ENCODE results near the gene RAB12. TPM values are rescaled to one million over a fixed set of nuclear protein-coding genes. Genes with fewer than 3 reads are reported as not detected.
"Not testable (repeated sequence)": the region's sequence is repeated elsewhere in the genome, so short reads cannot be mapped to it uniquely, and the experiment has no call there.

The RAB12 gene
- total and polyA plus RNA-seq, 2 experiments from 2014 or later, result 9.8 to 83.9 TPM

DNA sequence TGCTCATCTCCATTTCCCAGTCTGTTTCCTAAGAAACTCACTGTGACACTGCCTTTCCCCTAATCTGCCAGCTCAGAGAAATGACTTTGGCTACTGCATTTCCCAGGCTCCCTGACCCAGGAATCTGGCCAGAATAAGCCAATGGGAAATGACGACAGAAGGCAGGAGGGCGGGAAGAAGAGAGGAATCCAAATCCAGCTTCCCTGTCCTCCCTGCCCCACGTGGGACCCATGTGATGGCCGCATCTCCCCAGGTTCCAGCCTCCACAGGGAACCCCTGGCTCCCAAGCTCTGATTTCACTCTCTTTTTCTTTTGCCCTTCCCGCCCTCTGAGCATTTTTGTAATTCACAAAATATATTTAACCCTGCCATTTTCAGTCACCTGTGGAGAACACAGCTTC lies 37.8 kb upstream of the RAB12 start:
- Histone ChIP-seq H3K4me1 (ENCODE audit: low read depth) (no peaks in the 10 kb centered on the region), H3K27me3 (no peaks in the 10 kb centered on the region), H3K9me3 (ENCODE audit: low read depth) (no peaks in the 10 kb centered on the region), H3K27ac (no peak overlapping the region), H3K36me3 (no peaks in the 10 kb centered on the region), H3K4me3 (no peak overlapping the region)
- TF ChIP-seq, protein P1, sequence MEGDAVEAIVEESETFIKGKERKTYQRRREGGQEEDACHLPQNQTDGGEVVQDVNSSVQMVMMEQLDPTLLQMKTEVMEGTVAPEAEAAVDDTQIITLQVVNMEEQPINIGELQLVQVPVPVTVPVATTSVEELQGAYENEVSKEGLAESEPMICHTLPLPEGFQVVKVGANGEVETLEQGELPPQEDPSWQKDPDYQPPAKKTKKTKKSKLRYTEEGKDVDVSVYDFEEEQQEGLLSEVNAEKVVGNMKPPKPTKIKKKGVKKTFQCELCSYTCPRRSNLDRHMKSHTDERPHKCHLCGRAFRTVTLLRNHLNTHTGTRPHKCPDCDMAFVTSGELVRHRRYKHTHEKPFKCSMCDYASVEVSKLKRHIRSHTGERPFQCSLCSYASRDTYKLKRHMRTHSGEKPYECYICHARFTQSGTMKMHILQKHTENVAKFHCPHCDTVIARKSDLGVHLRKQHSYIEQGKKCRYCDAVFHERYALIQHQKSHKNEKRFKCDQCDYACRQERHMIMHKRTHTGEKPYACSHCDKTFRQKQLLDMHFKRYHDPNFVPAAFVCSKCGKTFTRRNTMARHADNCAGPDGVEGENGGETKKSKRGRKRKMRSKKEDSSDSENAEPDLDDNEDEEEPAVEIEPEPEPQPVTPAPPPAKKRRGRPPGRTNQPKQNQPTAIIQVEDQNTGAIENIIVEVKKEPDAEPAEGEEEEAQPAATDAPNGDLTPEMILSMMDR (IDR thresholded peaks at IDR 0.05; ENCODE audit: low read depth, low read length), result no peak
- DNase-seq (ENCODE audit: low read depth in 1 of 2, low spot score in 1 of 2), result no peak

DNA sequence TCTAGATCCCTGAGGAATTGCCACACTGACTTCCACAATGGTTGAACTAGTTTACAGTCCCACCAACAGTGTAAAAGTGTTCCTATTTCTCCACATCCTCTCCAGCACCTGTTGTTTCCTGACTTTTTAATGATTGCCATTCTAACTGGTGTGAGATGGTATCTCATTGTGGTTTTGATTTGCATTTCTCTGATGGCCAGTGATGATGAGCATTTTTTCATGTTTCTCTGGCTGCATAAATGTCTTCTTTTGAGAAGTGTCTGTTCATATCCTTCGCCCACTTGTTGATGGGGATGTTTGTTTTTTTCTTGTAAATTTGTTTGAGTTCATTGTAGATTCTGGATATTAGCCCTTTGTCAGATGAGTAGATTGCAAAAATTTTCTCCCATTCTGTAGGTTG lies 35.5 kb upstream of the RAB12 start:
- H3K4me1 ChIP-seq (ENCODE audit: low read depth); H3K9me3 ChIP-seq (ENCODE audit: low read depth); H3K36me3 ChIP-seq; H3K27ac ChIP-seq; DNase-seq (ENCODE audit: low read depth in 1 of 2, low spot score in 1 of 2); H3K4me3 ChIP-seq; H3K27me3 ChIP-seq: not testable (repeated sequence)

DNA sequence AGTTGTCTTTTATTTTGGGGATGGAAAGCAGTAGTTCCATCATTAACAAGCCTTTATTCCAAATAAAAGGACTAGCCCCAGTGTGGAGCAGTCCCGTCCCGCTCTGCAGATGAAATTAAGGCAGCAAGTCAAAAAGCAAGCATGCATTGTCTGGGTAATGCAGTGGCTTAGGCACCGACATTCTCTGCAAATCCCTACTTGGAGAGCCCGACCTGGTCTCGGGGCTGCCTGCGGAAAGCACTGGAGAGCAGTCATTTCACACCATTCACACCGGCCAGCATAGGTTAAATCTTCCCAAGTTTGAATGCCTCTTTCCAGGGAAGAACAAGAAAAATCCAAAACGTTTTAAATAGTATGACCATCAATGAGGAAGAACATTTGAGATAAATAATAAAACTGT lies 24.4 kb upstream of the RAB12 start:
- Histone ChIP-seq H3K4me1 (ENCODE audit: low read depth) (no peaks in the 10 kb centered on the region), H3K4me3 (no peak overlapping the region), H3K36me3 (no peaks in the 10 kb centered on the region), H3K27ac (no peak overlapping the region), H3K27me3 (no peaks in the 10 kb centered on the region), H3K9me3 (ENCODE audit: low read depth) (no peaks in the 10 kb centered on the region)
- TF ChIP-seq, protein P1 (IDR thresholded peaks at IDR 0.05; ENCODE audit: low read depth, low read length), result no peak
- peak in 1 of 2 donors; percentile 21 for DNase-seq (ENCODE audit: low read depth in 1 of 2, low spot score in 1 of 2)

DNA sequence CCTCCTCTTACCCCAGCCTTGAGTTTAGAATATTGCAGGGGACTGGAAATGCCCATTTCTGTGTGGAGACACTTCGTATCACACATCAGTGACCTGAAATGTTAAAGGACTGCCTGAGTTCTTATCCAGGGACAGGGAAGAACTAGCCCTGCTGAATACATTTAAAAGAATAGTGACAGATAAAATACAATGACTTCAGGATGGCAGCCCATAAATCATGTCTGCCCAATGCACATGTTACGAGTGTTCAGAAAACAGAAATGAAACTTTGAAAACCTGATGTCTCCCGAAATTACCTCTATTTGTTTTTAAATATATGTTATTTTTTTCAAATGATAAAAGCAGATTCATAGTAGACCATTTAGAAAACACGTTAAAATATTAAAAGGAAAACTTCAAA lies 22.3 kb upstream of the RAB12 start:
- Histone ChIP-seq H3K36me3 (no peaks in the 10 kb centered on the region), H3K27ac (no peak overlapping the region), H3K4me1 (ENCODE audit: low read depth) (no peaks in the 10 kb centered on the region), H3K27me3 (no peaks in the 10 kb centered on the region), H3K9me3 (ENCODE audit: low read depth) (no peaks in the 10 kb centered on the region), H3K4me3 (no peak overlapping the region)
- no peak for DNase-seq (ENCODE audit: low read depth in 1 of 2, low spot score in 1 of 2)
- TF ChIP-seq, protein P1 (IDR thresholded peaks at IDR 0.05; ENCODE audit: low read depth, low read length), result no peak

DNA sequence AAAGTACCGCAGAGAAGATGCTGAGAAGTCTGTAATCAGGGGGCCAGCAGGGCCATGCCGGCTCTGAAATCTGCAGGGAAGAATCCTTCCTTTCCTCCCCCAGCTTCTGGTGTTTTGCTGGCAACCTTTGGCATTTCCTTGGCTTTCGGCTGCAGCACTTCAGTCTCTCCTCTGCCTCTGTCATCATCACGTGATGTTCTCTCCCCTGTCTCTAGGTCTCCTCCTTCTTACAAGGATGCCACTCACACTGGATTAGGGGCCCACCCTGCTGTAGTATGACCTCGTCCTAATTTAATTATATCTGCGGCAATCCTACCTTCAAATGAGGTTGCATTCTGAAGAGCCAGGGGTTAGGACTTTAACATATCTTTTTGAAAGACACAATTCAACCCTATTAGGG lies 13.8 kb upstream of the RAB12 start:
- DNase-seq (ENCODE audit: low read depth in 1 of 2, low spot score in 1 of 2), result no peak
- no peaks in the 10 kb centered on the region for H3K4me1 ChIP-seq (ENCODE audit: low read depth)
- H3K36me3 ChIP-seq, result no peaks in the 10 kb centered on the region
- H3K27ac ChIP-seq, result no peak overlapping the region
- no peak overlapping the region for H3K4me3 ChIP-seq
- TF ChIP-seq, protein P1 (IDR thresholded peaks at IDR 0.05; ENCODE audit: low read depth, low read length), result no peak
- H3K27me3 ChIP-seq, result no peaks in the 10 kb centered on the region
- no peaks in the 10 kb centered on the region for H3K9me3 ChIP-seq (ENCODE audit: low read depth)

DNA sequence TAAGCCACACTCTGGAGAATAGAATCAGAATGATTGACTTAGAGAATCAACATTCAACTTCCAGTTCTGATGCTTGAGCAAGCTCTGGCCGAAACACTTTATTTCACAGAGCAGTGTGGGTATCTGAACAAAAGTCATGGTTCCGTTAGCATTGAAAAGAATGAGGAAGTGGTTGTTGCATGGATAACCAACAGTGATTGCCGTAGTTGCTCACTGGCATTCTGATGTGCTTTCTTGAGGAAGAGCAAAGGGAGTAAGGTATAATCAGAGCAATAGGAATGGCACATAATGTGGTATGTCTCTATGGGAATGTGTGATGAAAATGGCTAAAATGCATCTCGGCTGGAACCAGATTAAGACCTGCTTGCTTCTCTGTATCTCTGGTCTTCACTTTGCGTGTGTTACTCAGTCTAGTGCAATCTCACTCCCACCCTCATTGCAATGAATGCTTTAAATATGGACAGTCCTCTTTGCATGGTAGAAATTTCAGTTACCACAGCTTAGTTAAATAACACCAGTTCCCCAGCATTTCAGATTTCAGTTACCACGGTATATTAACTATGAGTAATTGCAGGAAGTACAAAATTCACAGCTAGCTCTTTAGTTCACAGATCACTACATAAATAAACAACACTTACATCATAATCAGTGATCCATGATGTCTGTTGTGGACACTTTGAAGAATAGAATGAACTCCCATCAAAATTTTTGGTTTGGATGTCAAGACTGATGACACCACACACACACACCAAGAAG lies 7.8 kb upstream of the RAB12 start:
- no peaks in the 10 kb centered on the region for H3K4me1 ChIP-seq (ENCODE audit: low read depth)
- H3K4me3 ChIP-seq, result no peak overlapping the region
- peak in 1 of 2 donors; percentile 24 for DNase-seq (ENCODE audit: low read depth in 1 of 2, low spot score in 1 of 2)
- no peaks in the 10 kb centered on the region for H3K9me3 ChIP-seq (ENCODE audit: low read depth)
- H3K27ac ChIP-seq, result no peak overlapping the region
- H3K27me3 ChIP-seq, result no peaks in the 10 kb centered on the region
- H3K36me3 ChIP-seq, result no peaks in the 10 kb centered on the region
- TF ChIP-seq, protein P1 (IDR thresholded peaks at IDR 0.05; ENCODE audit: low read depth, low read length), result no peak
